Smooth muscle cell (in vitro differentiated cells): Measurements from ENCODE around the gene PLP1. TPM values are rescaled to one million over a fixed set of nuclear protein-coding genes. Genes with fewer than 3 reads are reported as not detected.

Experiments
- DNase-seq: peaks from one replicate; lab custom pipeline; 2025; ENCODE audit not compliant: unreplicated experiment; lab: John Stamatoyannopoulos, UW
- H2AFZ ChIP-seq: fragments of 200-600 bp; sonication (generic); 2 replicates; pipeline ENCODE4 v1.6.0; 2016; ENCODE audit warnings: antibody characterized with exemption, low read depth, mild to moderate bottlenecking
- H3F3A ChIP-seq: fragments of 200-600 bp; sonication (generic); 2 replicates; pipeline ENCODE4 v1.6.0; 2017; ENCODE audit warnings: antibody characterized with exemption, low read depth
- H3K27ac ChIP-seq: fragments of 200-600 bp; sonication (generic); 2 replicates; pipeline ENCODE4 v1.5.1; 2016; ENCODE audit warnings: low read depth, mild to moderate bottlenecking
- H3K27me3 ChIP-seq: fragments of 200-600 bp; sonication (generic); 2 replicates; pipeline ENCODE4 v1.6.1; 2016; ENCODE audit warnings: low read depth, mild to moderate bottlenecking
- H3K36me3 ChIP-seq: fragments of 200-600 bp; sonication (generic); 2 replicates; pipeline ENCODE4 v1.5.1; 2016; ENCODE audit warnings: low read depth
- H3K4me1 ChIP-seq: fragments of 200-600 bp; sonication (generic); 2 replicates; pipeline ENCODE4 v1.5.1; 2016; ENCODE audit warnings: low read depth
- H3K4me2 ChIP-seq: fragments of 200-600 bp; sonication (generic); 2 replicates; pipeline ENCODE4 v1.6.0; 2016; ENCODE audit warnings: mild to moderate bottlenecking
- H3K4me3 ChIP-seq: fragments of 200-600 bp; sonication (generic); 2 replicates; pipeline ENCODE4 v1.5.1; 2016; ENCODE audit warnings: mild to moderate bottlenecking
- H3K79me2 ChIP-seq: fragments of 200-600 bp; sonication (generic); 2 replicates; pipeline ENCODE4 v1.6.0; 2016; ENCODE audit warnings: low read depth, mild to moderate bottlenecking
- H3K9ac ChIP-seq: fragments of 200-600 bp; sonication (generic); 2 replicates; pipeline ENCODE4 v1.6.0; 2016; ENCODE audit warnings: low read depth
- H3K9me3 ChIP-seq: fragments of 200-600 bp; sonication (generic); replicated peaks from 2 replicates; pipeline ENCODE4 v1.5.1; 2016; ENCODE audit warnings: low read depth
- H4K20me1 ChIP-seq: fragments of 200-600 bp; sonication (generic); 2 replicates; pipeline ENCODE4 v1.6.0; 2016; ENCODE audit warnings: low read depth
- WGBS: methylation state at CpG from one replicate; pipeline ENCODE4 v1.1.7; 2016; ENCODE audit warnings: low lambda C conversion rate; 5-methylcytosine and 5-hydroxymethylcytosine counted together
- polyA plus RNA-seq: library from polyadenylated mRNA; unstranded; fragments of >200 nt; fragmentation: Nextera tagmentation; extraction: Ambion mirVana; gene quantifications from 2 replicates; pipeline ENCODE4 v1.2.1, GENCODE V29; 2016
- total RNA-seq: library from RNA; depleted of rRNA; stranded (reverse); fragments of >200 nt; gene quantifications from 2 replicates; pipeline ENCODE4 v1.2.3, GENCODE V29; 2014
- TF ChIP-seq, protein P1 (sequence below): fragments of 200-600 bp; sonication (generic); IDR thresholded peaks from 2 replicates; pipeline ENCODE4 v1.5.1; 2017; ENCODE audit warnings: borderline replicate concordance, mild to moderate bottlenecking, antibody characterized with exemption; ENCODE audit not compliant: insufficient read depth, poor library complexity, severe bottlenecking

The PLP1 gene
- total and polyA plus RNA-seq, 2 experiments from 2014 or later: not detected

DNA sequence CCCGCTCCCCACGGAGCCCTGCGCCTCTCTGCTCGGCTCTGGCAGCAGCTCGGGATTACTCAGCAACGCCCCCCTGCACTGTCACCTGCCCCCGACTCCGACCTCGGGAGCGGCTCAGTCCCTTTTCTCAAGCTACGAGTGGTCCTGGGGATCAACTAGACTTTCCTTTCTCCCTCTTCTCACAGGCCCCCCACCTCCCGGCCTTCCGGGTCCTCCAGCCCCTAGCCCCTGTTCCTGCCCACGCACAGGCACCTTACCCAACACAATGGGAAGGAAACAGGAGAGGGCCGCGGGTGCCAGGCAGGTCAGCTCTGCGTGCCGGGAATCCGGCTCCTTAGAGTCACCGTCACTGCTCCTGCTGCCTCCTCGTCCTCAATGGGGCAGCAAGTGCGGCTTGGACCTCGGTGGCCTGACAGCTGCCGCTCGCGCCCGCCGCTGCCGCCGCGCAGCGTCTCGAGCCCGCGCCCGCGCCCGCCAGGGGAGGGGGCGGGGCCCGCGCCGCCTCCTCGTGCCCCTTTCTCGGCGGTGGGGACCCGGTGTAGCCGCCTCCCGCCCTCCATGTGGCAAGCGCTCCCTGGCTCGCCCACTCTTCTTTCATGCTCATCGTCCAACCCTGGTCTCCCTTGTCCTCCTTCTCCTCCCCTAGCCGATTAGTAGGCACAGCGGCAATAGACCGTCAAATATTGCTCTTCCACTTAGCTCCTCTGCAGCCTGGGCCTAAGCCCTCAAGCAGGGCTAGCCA is 55.3 kb downstream of the PLP1 start, which contains the start of gene RAB9B:
Gene RAB9B, minus strand, starts transcription at position 455 of the 742 bp plus-strand sequence. CDS start 6,473 bp downstream, outside the sequence.
- TF ChIP-seq, protein P1, sequence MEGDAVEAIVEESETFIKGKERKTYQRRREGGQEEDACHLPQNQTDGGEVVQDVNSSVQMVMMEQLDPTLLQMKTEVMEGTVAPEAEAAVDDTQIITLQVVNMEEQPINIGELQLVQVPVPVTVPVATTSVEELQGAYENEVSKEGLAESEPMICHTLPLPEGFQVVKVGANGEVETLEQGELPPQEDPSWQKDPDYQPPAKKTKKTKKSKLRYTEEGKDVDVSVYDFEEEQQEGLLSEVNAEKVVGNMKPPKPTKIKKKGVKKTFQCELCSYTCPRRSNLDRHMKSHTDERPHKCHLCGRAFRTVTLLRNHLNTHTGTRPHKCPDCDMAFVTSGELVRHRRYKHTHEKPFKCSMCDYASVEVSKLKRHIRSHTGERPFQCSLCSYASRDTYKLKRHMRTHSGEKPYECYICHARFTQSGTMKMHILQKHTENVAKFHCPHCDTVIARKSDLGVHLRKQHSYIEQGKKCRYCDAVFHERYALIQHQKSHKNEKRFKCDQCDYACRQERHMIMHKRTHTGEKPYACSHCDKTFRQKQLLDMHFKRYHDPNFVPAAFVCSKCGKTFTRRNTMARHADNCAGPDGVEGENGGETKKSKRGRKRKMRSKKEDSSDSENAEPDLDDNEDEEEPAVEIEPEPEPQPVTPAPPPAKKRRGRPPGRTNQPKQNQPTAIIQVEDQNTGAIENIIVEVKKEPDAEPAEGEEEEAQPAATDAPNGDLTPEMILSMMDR: no peak
- H2AFZ ChIP-seq: peak within 1 kb of the TSS; percentile 93
- peak within 1 kb of the TSS; percentile 99 for H3K4me2 ChIP-seq
- H3K27me3 ChIP-seq: peaks cover 68% of the 10 kb centered on the region
- 2% methylated on average over 45 of the region's 54 CpGs for WGBS
- no peak within 1 kb of the TSS for H3K9ac ChIP-seq
- no peaks in the 10 kb centered on the region for H4K20me1 ChIP-seq
- H3K9me3 ChIP-seq: no peaks in the 10 kb centered on the region
- peaks cover 2% of the 10 kb centered on the region for H3K4me1 ChIP-seq
- no peaks in the 10 kb centered on the region for H3K79me2 ChIP-seq
- H3F3A ChIP-seq: no peaks in the 10 kb centered on the region
- peak within 1 kb of the TSS; percentile 72 for H3K4me3 ChIP-seq
- no peak within 1 kb of the TSS for H3K27ac ChIP-seq
- no peaks in the 10 kb centered on the region for H3K36me3 ChIP-seq
- DNase-seq: peak; percentile 12

DNA sequence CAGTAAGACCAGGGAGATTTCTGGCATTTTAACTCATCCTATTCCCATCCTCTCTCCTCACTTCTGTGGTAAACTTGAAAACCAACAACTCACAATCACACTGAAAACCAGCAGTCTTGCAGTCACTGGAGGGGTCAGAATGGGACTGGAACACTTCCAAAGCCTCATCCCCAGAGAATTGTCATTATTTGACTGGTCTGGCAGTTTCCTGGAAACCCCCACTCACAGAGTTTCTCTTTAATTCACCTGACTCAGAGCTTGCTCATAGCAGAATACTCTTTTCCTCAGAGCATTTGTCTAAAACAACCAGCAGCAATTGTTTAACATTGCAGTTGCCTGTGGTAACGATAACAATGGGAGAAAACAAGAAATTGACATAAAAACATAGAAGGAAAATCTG is 62.8 kb downstream of the PLP1 start:
- H4K20me1 ChIP-seq: no peaks in the 10 kb centered on the region
- H3K4me1 ChIP-seq: no peaks in the 10 kb centered on the region
- H3K36me3 ChIP-seq: no peaks in the 10 kb centered on the region
- 64% methylated on average over 1 of the region's 1 CpG for WGBS
- no peak for DNase-seq
- H3K9ac ChIP-seq: no peak overlapping the region
- no peaks in the 10 kb centered on the region for H3F3A ChIP-seq
- no peak overlapping the region for H2AFZ ChIP-seq
- H3K27ac ChIP-seq: no peak overlapping the region
- H3K27me3 ChIP-seq: peaks cover 16% of the 10 kb centered on the region
- H3K4me2 ChIP-seq: no peak overlapping the region
- TF ChIP-seq, protein P1: no peak
- no peaks in the 10 kb centered on the region for H3K9me3 ChIP-seq
- H3K4me3 ChIP-seq: no peak overlapping the region
- H3K79me2 ChIP-seq: no peaks in the 10 kb centered on the region

Other genes starting within 250 kb of the PLP1 start
- 40.2 and 51.3 TPM in 2 replicates for gene TCEAL4, start 191.3 kb upstream of the PLP1 start, total RNA-seq
- 74.4 and 76.2 TPM in 2 replicates for gene TCEAL4, start 191.3 kb upstream of the PLP1 start, polyA plus RNA-seq
- gene TCEAL3, start 168.9 kb upstream of the PLP1 start, total RNA-seq: 14.0 and 29.6 TPM in 2 replicates
- gene TCEAL3, start 168.9 kb upstream of the PLP1 start, polyA plus RNA-seq: 48.0 and 52.4 TPM in 2 replicates
- gene TCEAL1, start 147.9 kb upstream of the PLP1 start, total RNA-seq: 22.1 and 43.0 TPM in 2 replicates
- gene TCEAL1, start 147.9 kb upstream of the PLP1 start, polyA plus RNA-seq: 16.7 and 23.8 TPM in 2 replicates
- 1,445 and 1,824 TPM in 2 replicates for gene MORF4L2, start 90.1 kb upstream of the PLP1 start, total RNA-seq
- gene MORF4L2, start 90.1 kb upstream of the PLP1 start, polyA plus RNA-seq: 726 and 732 TPM in 2 replicates
- gene TMEM31, start 65.9 kb upstream of the PLP1 start, total RNA-seq: 0.54 TPM in 1 of 2 replicates, not detected in the other
- 0.60 and 0.75 TPM in 2 replicates for gene TMEM31, start 65.9 kb upstream of the PLP1 start, polyA plus RNA-seq
- 0.18 and 0.76 TPM in 2 replicates for gene RAB9B, start 55.4 kb downstream of the PLP1 start, total RNA-seq
- not detected in 2 replicates for gene RAB9B, start 55.4 kb downstream of the PLP1 start, polyA plus RNA-seq
- gene TMSB15B, start 185.8 kb downstream of the PLP1 start, total RNA-seq: 3.8 and 8.2 TPM in 2 replicates
- 19.2 and 19.6 TPM in 2 replicates for gene TMSB15B, start 185.8 kb downstream of the PLP1 start, polyA plus RNA-seq
- gene H2BW1, start 236.9 kb downstream of the PLP1 start, total RNA-seq: not detected in 2 replicates
- not detected in 2 replicates for gene H2BW1, start 236.9 kb downstream of the PLP1 start, polyA plus RNA-seq